NCI-H82 (cell line): Measurements from ENCODE around the gene CPT1A.

Experiments
- DNase-seq: peaks from one replicate; lab custom pipeline; 2025; lab: John Stamatoyannopoulos, UW

CPT1A gene

DNA sequence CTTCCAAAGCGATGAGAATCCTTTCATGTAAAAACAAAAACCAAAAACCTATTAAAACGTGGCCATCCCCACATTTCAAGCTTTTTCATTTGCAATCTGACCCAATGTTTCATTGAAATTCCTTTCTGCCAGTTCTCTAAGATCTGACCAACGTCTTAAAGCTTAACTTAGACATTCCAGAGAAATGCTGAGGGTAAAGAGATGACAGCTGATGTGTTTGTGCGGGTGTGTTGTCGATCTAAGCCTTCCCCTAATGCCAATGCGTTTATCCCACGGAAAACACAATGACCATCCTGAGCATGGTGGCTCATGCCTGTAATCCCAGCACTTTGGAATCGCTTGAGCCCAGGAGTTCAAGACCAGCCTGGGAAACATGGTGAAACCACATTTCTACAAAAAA lies 84.0 kb downstream of the CPT1A start:
- DNase-seq: no peak

DNA sequence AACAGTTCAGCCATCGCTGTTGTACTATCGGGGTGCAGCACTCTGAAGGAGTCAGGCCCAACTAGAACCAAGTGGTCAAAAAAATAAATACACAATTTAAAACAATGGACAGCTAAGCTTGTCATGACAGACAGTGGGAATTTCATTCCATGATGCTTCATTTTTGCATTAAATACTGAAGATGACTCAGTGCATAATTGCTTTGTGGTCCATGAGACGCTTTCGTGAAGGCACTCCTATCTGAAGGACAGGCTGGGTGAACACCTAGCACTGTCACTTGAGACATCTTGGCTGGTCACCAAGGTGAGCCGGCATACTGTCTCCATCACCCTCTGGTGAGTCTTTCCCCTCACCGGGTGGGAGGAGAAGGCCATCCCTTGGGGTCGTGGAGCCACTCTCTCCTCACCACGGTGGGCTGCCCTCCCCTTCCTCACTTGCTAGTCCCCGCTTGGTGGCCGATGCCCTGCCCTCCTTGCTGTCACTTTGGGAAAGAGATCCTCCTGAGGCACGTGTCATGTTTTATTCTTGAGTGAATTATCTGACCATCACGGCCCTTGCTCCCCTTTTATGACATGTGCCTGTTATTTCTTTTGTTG lies 85.4 kb downstream of the CPT1A start:
- no peak for DNase-seq

DNA sequence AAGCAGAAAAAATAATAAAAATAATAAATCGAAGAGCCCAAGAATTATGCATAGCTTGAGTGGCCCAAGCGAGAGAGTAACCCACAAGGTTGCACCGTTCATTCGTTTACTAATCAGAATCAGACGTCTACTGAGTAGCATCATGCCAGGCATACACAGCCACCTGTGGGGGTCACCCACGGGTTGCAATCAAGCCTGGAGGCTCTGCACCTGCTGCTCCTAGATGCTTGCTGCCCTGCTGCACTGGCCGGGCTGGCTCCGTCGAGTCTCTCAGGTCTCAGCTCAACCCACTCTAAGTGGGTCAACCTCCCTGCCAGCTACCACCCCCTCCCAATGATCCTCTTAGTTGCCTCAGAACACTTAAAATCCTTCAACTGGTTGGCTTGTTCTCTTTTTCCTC lies 88.4 kb downstream of the CPT1A start:
- DNase-seq: peak; percentile 53

DNA sequence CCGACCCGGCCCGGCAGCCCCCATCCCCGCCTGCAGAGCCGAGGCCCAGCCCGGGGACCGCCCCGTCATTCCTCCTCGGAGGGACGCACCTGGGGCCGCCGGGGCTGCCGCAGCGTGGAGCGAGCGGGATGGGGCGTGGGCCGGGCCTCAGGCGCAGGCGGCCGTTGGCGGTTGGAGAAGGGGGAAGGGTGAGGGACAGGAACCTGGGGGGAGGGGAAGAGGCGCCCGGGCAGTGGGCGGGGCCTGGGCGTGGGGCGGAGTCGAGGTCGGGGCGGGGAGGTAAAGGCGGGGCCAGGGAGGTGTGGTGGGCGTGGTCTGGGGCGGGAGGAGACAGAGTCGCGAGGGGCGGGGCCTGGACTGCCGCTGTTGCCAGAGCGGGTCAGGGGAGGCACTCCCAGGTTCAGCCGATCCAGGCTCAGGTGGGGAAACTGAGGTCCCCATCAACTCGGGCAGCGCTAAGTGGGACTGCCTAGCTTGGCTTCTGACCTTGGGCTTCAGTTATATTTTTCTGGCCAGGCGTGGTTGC lies 90.3 kb downstream of the CPT1A start, which contains the start of gene TESMIN:
TESMIN (minus strand) TSS at position 190 of the 526 bp plus-strand sequence. CDS start 860 bp downstream, outside the sequence.
- DNase-seq: peak; percentile 87

DNA sequence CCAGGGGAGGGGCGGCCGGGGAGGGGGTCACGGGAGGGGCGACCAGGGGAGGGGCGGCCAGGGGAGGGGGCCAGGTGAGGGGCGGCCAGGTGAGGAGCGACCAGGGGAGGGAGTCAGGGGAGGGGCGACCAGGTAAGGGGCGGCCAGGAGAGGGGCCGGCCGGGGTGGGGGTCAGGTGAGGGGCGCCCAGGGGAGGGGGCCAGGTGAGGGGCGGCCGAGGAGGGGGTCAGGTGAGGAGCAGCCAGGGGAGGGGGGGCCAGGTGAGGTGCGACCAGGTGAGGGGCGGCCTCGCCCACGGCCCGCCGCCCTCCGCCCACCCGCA lies 90.8 kb downstream of the CPT1A start:
- DNase-seq: no peak

DNA sequence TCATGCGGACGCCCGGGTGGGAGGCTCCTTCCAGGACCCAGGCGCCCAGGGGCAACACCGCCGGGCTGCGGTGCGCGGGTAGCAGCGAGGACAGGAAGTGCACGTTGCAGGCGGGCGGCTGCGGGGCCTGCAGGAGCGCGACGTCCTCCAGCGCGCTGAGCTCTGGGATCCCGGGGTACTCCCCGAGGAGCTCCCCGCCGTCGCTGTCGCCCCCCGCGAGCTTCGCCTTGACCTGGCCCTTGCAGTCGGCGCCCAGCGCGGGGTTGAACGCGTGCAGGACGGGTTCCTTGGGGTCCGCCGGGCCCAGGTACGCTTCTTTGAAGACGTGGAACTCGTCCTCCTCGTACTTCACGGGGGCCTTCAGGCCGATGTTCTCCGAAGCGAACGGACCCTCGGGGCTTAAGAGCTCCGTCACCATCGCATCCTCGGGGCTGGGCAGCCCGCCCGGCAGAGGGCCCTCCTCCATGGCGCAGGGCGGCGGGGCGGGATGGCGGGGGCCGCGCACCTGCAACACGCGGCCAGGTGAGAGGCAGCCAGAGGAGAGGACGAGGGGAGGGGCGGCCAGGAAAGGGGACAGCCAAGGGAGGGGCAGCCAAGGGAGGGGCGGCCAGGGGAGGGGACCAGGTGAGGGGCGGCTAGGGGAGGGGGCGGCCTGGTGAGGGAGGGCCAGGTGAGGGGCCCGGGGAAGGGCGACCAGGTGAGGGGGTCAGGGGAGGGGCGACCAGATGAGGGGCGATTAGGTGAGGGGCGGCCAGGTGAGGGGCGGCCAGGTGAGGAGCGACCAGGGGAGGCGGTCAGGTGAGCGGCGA lies 91.3 kb downstream of the CPT1A start:
- no peak for DNase-seq

DNA sequence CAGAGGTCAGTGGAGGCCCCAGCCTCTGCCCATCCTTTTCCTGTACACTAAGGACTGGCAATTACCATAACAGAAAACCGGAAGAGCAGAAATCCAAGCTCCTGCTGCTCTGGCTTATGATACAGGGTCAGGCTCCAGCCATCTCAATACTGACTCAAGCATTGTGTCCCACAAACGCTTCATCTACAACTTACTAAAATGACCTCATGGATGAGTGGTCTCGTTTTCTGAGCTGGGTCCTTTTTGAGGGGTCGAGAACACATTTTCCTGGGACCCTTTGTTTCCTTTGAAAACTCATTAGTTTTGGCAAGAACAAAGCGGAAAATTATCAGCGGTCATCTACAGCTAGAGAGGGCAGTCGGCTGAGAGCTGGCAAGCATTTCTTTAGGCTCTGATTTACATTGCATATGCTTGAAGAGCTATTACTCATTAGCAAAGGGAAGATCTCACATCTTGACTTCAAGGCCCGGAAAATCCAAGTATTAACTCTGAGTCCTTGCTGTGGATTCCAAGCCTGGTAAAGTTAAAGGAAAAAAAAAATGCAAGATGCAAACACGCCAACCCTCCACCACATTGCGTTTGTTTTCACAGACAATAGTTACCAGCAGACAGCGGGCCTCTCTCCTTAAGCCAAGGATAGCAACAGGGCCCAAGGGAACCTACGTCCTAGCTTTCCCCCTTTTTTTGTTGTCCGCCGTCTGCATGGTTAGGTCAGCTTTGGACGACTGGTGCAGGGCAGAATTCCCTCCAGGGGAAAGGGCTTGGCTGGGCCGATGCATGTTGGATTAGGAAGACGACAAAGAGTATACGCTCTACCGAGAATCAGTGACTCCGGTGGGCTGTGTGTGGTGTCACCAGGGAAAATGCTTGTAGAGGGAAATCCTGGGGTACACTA lies 92.2 kb downstream of the CPT1A start:
- DNase-seq: no peak

DNA sequence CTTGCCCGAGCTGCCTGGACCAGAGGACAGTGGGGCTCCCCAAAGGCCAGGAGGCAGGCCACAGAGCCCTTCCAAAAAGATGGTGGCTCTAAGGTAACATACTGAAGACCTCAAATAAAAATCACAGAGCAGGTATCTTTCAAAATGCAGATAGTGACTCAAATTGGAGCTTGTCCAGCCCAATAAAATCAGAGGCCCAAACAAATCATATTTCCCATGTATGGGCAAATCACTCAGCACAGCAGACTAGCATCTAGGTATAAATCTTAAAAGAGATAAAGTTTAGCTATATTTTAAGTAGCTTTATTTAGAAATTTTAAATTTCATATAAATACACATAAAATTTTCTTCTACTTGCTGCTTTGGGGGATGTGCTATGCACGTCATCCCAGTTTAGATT lies 93.7 kb downstream of the CPT1A start:
- no peak for DNase-seq

DNA sequence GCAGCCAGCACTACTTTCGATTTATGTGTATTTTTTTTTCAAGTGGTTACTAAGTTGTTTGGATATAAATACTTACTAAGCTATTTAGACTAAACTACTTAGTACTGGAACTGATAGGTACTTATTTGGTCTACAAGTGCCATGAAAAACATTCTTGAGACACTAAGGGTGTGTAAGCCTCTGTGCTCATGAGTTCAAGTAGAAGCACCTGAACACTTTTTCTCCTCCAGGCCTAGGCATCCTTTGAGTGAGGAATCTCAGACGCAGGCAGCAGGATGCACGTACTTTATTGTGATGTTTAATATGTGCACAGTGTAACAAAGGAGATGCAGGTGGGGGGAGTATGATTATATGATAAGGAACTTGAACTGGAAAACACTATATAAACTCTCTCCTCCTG lies 98.2 kb downstream of the CPT1A start:
- no peak for DNase-seq

DNA sequence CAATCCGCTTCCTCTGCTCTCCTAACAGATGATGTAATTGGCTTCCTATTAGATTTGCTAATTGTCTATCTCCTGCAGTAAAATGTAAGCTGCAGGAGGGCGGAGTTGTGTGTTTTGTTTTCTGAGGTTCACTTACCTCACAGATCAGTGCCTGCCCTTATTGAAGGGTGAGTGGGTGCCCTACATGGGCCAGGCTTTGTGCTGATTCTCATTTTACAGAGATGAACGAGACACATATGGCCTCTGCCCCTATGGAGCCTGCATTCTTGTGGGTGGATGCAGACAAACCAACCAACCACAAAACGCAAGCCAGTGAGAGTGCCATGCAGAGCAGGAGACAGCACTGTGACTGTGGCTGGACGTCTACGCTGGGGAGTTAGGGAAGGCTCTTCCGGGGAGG lies 100.3 kb downstream of the CPT1A start:
- peak; percentile 2 for DNase-seq

DNA sequence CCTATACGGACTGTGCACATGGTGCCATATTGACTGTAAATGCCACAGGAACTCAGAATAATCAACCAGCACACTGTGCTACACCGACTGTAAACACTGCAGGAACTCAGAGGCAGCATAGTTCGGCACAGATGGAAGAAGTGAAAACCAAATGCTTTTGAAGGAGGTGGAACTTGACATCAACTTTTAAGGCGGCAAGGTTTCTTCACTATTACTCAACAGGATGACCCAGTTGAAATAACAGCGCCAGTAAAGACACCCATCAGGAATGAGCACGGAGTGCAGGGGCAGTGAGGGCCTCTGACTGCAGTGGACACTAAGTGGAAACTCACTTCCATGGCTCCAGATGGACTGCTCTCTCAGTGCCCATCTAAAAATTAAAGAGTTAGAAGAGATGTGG lies 106.1 kb downstream of the CPT1A start:
- no peak for DNase-seq

DNA sequence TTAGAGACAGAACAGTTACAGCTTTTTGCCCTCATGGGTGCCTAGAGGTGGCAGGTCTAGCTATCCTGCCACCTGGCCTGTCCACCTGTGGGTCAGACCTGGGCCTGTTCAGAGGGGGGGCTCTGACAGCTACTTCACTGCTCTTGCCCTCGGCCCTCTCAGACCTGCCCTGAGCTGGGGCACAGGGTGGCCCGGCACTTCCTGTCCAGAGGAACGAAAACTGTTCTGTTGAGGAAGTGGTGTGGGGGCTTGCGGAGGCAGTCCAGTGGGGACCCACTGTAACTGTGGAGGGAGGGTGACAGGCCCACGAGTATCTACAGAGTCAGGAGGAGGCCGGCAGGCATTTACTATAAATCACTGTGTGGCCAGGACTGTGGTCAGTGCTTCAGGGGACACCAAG lies 106.6 kb downstream of the CPT1A start:
- DNase-seq: no peak

DNA sequence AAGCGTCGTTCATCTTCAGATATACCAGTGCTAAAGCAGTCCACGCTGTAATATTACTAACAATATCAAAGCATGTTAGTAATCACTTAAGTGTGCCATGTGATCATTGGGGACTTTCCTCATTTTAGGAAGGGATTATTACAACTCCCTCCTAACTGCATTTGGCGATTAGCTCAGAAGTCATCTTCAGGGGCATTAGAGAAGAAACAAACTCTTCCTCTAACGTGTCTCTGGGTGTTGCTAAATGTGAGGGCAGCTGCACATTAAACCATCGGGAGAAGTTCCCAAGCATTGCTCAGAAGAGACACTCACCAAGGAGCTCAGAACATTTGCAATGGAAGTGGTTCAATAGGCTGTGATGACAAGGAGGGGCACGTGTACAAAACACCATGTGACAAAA lies 107.6 kb downstream of the CPT1A start:
- peak; percentile 33 for DNase-seq

DNA sequence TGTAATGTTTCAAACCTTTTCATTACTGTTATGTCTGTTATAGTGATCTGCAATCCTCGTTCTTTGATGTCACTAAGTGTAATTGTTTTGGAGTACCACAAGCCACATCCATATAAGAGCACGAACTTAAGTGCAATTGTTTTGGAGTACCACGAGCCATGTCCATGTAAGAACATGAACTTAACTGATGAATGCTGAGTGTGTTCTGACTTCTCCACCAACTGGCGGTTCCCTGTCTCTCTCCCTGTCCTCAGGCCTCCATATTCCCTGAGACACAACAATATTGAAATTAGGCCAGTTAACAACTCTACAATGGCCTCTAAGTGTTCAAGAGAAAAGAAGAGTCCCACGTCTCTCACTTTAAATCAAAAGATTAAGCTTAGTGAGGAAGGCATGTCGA lies 113.9 kb downstream of the CPT1A start:
- DNase-seq: no peak

DNA sequence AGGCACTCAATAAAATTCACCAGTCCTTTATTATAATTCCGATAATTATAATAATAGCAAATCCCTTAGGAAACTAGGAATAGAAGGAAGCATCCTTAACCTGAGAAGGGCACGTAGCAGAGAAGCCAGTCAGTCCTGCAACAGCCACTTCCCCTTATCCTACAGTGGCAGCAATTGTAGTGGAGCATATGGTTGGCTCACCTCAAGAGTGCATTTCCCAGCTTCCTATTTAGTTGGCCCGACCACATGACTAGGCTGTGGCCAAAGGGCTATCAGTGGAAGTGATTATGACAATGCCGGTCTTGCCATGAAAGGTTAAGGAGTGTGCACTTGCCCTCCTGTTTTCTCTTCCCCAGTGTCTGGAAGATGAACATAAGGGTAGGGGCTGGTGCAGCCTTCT lies 117.4 kb downstream of the CPT1A start:
- peak; percentile 16 for DNase-seq

DNA sequence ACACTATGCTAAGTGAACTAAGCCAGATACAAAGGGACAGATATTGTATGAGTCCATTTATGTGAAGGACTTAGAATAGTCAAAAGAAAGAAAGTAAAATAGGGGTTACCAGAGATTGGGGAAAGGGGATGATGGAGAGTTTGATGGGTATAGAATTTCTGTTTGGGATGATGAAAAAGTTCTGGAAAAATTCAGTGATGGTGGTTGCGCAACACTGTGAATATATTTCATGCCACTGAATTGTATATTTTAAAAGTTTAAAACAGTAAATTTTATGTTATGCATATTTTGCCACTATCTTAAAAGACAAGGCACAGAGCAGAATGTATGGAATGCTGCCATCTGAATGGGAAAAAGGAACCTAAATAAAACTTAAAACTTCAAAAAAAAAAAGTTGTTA lies 119.6 kb downstream of the CPT1A start:
- DNase-seq: no peak

DNA sequence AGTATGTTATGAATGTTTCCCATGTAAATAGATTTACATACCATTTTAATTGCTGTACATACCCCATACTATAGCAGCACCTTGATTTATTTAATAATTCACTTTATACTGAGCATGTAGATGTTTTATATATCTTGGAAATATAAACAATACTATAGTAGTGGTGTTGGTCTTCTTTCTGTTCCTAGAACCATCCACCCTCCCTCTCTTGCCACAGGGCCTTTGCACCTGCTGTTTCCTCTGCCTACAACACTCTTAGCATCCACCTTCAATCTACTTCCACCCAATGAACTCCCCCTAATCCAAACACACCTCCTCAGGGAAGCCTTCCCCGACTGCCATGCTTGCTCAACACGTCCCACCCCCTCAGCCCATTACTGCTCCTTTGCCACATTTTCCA lies 120.6 kb downstream of the CPT1A start:
- no peak for DNase-seq

DNA sequence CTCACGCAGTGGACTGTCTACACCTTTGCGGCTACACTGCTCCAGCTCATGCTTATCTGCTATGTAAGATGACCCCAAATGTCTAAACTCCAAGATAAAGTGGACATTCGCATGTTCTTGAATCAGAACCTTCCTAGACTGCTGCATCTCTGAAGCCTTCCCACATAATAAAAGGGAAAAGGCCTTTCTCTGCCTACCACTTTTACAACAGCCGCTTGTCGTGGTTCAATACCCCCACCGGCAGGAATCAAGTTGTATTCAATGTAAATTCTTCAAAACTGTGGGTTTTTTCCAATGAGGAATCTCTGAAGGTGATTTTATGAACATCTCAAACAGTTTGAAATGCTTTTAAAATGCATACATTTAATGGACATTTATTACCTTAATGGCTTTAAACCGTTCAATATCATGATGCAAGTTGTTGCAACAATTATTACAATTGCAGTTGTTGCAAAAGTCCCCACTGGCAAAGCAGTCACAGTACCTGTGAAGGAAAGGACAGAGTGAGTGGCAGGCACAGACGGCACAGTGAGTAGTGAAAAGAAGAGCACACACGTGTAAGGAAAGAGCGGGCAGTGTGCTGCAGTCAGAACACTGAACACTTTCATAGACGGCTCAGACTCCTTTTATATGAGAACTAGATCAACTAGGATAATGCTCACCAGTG lies 126.1 kb downstream of the CPT1A start:
- DNase-seq: no peak

DNA sequence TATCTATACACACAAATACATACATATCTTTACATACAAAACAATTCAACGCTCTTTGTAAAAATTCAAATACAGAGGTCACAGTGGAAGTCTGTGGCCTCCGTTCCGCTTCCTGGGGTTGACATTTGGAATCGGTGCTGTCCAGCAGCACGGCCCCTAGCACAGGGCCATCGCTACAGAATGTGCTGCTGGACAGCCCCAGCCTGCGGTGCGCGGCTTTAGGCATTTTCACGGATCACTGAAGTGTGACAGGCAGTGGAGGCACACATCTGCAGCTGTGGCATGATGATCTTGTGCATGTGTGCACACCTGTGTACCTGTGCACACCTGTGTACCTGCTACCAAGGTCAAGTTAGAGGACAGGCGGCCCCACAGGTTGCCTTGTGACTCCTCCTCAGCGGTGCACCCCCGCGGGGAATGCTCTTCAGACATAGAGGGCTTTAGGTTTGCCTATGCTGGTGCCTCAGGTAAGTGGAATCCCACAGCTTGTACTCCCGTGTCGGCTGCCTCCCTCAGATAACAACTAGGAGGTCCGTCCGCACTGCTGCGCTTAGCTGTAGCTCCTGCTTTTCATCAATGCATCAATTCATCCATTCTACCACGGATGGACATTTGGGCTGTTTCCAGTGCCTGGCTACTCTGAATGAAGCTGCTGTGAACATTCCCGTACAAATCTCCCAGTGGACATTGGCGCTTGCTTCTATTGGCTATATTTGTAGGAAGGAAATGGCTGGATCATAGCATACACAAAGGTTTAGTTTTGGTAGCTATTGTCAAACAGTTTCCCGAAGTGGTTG lies 127.5 kb downstream of the CPT1A start:
- no peak for DNase-seq

DNA sequence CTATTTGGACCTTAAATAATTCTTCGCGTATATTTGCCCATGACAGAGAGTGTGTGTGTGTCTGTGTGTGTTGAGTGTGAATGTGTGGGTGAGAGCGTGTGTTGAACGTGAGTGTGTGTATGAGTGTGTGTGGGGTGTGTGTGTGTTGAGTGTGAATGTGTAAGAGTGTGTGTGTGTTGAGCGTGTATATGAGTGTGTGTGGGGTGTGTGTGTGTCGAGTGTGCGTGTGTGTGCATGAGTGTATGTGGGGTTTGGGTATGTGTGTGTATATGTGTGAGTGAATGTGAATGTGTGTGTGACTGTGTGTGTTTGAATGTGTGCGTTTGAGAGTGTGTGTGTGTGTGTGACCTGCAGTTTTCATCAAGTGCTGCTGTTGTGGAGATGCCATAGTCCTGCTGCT lies 130.6 kb downstream of the CPT1A start:
- no peak for DNase-seq

DNA sequence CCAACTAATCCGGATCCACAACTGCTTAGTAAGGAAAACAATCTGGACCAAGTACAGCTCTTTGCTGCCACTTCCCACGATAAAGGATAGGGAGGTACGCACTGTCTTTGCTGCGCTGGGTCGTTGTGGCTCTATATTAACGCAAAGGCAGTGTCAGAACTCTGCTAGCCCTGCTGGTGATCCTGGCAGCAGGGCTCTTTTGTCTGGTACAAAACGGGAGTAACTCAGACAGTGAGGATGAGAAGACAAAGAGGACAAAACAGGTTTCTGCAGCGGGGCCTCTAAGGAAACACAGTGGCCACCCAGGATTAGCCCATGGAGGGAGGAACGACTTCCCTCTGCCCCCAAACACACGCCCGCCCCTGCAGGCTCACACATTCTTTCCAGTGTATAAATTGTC lies 131.3 kb downstream of the CPT1A start:
- no peak for DNase-seq
